Progenitor cell of endocrine pancreas (in vitro differentiated cells): ENCODE data around the gene HJV. TPM values are rescaled to one million over a fixed set of nuclear protein-coding genes. Genes with fewer than 3 reads are reported as not detected.
"Not testable (repeated sequence)": the region's sequence is repeated elsewhere in the genome, so short reads cannot be mapped to it uniquely, and the experiment has no call there.

Experiments
- DNase-seq: peaks from one replicate; pipeline ENCODE4 v3.0.0; 2021; ENCODE audit warnings: low spot score; ENCODE audit not compliant: unreplicated experiment
- H3K27ac Mint-ChIP-seq: 2 replicates; pipeline ENCODE4 v1.8.0; 2021; ENCODE audit warnings: mild to moderate bottlenecking, moderate library complexity, mixed read lengths
- H3K27me3 Mint-ChIP-seq: 2 replicates; pipeline ENCODE4 v1.8.0; 2021; ENCODE audit warnings: mixed read lengths
- H3K36me3 Mint-ChIP-seq: 2 replicates; pipeline ENCODE4 v1.8.0; 2022; ENCODE audit warnings: mixed read lengths; ENCODE audit not compliant: insufficient read depth
- H3K4me1 Mint-ChIP-seq: 2 replicates; pipeline ENCODE4 v1.8.0; 2021; ENCODE audit warnings: low read depth, mixed read lengths
- H3K4me3 Mint-ChIP-seq: 2 replicates; pipeline ENCODE4 v1.8.0; 2021; ENCODE audit warnings: low read depth, mild to moderate bottlenecking, moderate library complexity, mixed read lengths
- H3K9me3 Mint-ChIP-seq: 2 replicates; pipeline ENCODE4 v1.8.0; 2021; ENCODE audit warnings: low read depth, mixed read lengths
- long read RNA-seq: library from polyadenylated mRNA; unstranded; transcript quantifications from one replicate; pipeline ENCODE4 v2.0.0, GENCODE V29; 2020
- total RNA-seq: library from RNA; stranded (reverse); gene quantifications from 2 replicates; pipeline ENCODE4 v1.2.1, GENCODE V29; 2021
- TF ChIP-seq, protein P1 (sequence below): fragments of 200-600 bp; sonication (generic); IDR thresholded peaks from one replicate; pipeline ENCODE4 v1.5.0; 2021; ENCODE audit warnings: antibody characterized with exemption, mild to moderate bottlenecking; ENCODE audit not compliant: unreplicated experiment

HJV gene, protein sequence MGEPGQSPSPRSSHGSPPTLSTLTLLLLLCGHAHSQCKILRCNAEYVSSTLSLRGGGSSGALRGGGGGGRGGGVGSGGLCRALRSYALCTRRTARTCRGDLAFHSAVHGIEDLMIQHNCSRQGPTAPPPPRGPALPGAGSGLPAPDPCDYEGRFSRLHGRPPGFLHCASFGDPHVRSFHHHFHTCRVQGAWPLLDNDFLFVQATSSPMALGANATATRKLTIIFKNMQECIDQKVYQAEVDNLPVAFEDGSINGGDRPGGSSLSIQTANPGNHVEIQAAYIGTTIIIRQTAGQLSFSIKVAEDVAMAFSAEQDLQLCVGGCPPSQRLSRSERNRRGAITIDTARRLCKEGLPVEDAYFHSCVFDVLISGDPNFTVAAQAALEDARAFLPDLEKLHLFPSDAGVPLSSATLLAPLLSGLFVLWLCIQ
- total RNA-seq: not detected in 2 replicates
- long read RNA-seq: 0 reads

DNA sequence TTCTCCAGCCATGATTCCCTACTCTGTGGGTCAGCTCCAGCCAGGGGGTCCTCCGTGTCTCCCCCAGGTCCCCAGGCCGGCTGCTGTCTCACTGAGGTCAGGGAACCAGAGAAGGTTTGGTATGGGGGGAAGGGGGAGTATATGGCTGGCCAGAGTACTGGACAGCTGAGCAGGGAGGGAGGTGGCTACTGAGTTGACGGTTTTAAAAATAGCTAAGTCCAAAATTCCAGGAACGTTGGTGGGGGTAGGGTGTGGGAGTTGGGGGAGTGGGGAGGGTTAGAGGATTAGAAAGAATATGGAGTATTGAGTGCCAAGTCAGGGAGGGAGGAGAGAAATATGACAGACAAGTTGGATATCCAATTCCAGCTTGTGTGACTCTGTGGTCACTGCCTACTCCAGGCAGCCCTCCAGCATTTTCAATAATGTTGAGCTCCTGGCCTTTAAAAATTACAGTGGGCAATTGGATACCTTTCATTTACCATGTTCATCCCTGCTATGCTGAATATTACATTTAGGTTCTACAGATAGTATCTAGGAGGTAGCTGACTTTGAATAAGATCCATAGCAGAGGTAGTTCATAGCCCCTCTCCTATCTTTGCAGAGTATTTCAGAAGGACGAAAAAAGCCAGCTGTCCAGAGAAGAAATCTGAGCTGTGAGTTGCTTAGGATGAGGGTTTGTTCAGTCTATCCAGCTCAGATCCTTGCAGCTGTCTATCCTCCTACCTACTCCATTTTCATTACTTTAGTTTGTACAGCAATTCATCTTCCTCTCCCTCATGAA, at the start of gene HJV:
TSS of gene HJV (minus strand) at position 114 of the 781 bp plus-strand sequence. CDS start 1,504 bp downstream, outside the sequence.
- TF ChIP-seq, protein P1, sequence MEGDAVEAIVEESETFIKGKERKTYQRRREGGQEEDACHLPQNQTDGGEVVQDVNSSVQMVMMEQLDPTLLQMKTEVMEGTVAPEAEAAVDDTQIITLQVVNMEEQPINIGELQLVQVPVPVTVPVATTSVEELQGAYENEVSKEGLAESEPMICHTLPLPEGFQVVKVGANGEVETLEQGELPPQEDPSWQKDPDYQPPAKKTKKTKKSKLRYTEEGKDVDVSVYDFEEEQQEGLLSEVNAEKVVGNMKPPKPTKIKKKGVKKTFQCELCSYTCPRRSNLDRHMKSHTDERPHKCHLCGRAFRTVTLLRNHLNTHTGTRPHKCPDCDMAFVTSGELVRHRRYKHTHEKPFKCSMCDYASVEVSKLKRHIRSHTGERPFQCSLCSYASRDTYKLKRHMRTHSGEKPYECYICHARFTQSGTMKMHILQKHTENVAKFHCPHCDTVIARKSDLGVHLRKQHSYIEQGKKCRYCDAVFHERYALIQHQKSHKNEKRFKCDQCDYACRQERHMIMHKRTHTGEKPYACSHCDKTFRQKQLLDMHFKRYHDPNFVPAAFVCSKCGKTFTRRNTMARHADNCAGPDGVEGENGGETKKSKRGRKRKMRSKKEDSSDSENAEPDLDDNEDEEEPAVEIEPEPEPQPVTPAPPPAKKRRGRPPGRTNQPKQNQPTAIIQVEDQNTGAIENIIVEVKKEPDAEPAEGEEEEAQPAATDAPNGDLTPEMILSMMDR: no peak
- peaks cover 46% of the 10 kb centered on the region for H3K27me3 Mint-ChIP-seq
- H3K27ac Mint-ChIP-seq: no peak within 1 kb of the TSS
- H3K9me3 Mint-ChIP-seq: no peaks in the 10 kb centered on the region
- H3K4me1 Mint-ChIP-seq: peaks cover 5% of the 10 kb centered on the region
- DNase-seq: no peak
- no peaks in the 10 kb centered on the region for H3K36me3 Mint-ChIP-seq
- no peak within 1 kb of the TSS for H3K4me3 Mint-ChIP-seq

DNA sequence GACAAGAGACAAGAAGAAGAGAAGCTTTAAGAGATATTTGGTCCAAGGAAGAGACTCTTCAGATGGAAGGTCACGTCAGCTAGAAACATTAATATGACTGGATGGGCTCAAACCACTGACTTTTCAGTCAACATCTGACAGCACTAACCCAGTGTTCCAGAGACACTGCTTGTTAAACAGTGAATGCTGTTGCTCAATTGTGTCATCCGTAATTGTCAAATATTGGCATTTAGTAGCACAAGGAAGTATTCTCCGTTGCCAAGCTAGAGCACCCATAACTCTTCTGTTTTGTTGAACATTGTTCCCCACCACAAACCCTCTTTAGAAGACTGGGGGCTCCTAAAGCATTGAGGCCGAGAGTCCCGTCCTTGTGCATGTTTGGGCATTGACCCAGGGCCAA, 37.6 kb upstream of the HJV start:
- not testable (repeated sequence) for H3K36me3 Mint-ChIP-seq, DNase-seq, H3K27me3 Mint-ChIP-seq, H3K27ac Mint-ChIP-seq, H3K9me3 Mint-ChIP-seq, H3K4me1 Mint-ChIP-seq, H3K4me3 Mint-ChIP-seq

DNA sequence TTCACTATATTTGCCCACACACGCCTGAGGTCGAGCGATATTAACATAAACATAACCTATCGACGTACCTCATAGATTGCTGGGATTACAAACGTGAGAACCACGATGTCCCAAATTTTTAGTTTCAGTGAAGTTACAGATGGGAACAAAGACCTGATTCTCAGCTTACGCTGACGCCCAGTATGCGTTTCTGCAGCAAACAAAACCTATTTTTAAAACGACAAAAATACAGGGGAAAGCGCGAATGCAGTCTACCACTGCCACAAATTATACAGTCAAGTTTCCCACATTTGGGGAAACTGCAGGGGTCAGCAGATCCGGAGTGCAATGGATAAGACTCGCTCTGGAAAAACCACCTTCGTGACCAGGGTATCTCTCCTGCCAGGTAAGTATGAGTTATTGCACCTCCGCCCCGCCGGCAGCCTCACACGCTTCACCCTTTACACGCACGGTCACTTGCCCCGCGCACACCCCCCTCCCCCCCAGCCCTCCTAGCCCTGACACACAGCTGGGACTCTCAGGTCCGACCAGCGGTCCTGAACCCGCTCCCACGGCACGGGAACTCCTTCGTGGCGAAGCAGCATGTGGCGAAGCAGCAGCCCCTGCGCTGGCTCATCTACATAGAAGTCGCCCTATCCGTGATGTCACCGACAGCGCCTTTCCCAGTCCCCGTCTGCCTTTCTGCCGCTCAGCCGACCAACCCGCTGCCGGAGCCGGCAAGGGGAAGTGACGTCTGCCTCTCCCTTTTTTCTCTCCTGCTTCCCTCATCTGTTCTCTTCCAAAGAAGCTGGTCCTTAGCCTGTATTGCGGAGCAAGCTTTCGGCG, 30.5 kb upstream of the HJV start:
- Mint-ChIP-seq H3K4me3 (peak overlapping the region; percentile 73), H3K27ac (peak overlapping the region; percentile 100)
- H3K9me3 Mint-ChIP-seq, H3K4me1 Mint-ChIP-seq, H3K27me3 Mint-ChIP-seq, H3K36me3 Mint-ChIP-seq: not testable (repeated sequence)
- peak; percentile 58 for DNase-seq

DNA sequence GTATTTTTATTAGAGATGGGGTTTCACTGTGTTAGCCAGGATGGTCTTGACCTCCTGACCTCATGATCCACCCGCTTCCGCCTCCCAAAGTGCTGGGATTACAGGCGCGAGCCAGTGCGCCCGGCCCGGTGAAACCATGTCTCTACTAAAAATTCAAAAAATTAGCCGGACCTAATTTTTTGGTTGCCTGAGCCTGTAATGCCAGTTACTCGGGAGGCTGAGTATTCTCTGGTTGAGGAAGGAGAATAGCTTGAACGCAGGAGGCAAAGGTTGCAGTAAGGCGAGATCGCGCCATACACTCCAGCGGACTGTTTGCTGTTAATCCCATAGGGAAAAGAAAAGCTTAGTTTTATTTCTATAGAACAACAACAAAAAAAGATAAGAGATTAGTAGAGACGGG, 29.9 kb upstream of the HJV start:
- H3K4me3 Mint-ChIP-seq: peak overlapping the region; percentile 73
- H3K27ac Mint-ChIP-seq: peak overlapping the region; percentile 100
- peaks cover 7% of the 10 kb centered on the region for H3K4me1 Mint-ChIP-seq

DNA sequence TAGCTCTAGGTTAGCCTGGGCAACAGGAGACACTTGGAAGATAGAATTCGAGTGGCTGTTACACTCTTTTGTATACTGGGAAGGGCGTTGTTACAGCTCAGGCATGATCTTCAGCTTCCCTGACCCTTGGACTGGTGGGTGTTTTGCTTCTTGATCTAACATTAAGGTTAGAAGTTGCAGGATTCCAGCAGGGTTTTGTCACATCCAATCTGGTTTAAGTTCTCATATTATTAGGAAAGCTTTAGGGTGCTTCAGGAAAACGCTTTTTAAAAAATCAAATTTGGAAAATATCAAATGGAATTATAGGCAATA, 29.1 kb upstream of the HJV start:
- H3K4me1 Mint-ChIP-seq, H3K4me3 Mint-ChIP-seq, DNase-seq, H3K9me3 Mint-ChIP-seq, H3K27me3 Mint-ChIP-seq, H3K36me3 Mint-ChIP-seq, H3K27ac Mint-ChIP-seq: not testable (repeated sequence)

More for the DNA sequence above, 29.9 kb upstream of the HJV start:
- no peaks in the 10 kb centered on the region for H3K9me3 Mint-ChIP-seq
- no peaks in the 10 kb centered on the region for H3K36me3 Mint-ChIP-seq
- DNase-seq: no peak
- no peaks in the 10 kb centered on the region for H3K27me3 Mint-ChIP-seq
- TF ChIP-seq, protein P1: no peak

DNA sequence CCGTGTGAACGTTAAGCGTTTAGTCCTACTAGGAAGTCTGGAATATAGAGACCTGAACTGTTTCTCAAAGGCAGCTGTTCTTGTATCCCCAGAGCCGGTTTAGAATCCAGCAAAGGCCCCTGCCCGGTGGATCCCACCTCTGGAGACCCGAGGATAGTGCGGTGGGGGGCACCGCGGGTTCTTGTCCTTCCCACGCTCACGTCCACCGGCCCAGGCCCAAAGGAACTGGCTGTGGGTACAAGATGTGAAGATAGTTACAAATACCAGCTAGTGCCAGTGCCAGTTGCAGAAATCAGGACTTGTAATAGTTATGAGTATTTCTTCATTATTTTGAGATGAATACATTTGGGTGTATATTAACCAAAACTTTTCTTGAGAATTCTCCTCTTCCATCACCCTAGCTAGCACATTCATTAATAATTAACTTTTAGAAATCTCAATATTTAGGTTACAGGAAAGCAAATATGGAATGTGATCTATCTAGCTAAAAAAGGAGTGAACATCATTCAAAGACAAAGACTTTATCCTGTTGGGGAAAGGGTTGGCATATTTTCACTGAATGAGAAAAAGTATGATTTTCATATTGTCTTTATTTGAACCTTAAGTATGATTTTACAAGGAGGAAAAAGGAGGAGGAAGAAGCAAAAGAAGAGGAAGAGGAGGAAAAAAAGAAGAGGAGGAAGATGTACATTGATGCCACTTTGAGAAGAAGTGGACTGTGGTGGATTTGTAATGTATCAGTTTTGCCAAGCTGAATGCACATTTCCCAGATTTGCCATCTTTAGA, 28.5 kb upstream of the HJV start:
- H3K27ac Mint-ChIP-seq: not testable (repeated sequence)

More for the DNA sequence above, 28.5 kb upstream of the HJV start:
- H3K27me3 Mint-ChIP-seq, DNase-seq, H3K9me3 Mint-ChIP-seq, H3K36me3 Mint-ChIP-seq, H3K4me1 Mint-ChIP-seq, H3K4me3 Mint-ChIP-seq: not testable (repeated sequence)
